GM12892 (cell line): ENCODE results near the gene AS3MT.
"Not testable (repeated sequence)": the region's sequence is repeated elsewhere in the genome, so short reads cannot be mapped to it uniquely, and the experiment has no call there.

ENCODE experiments used
- POLR2A ChIP-seq: IDR thresholded peaks from 2 replicates; pipeline ENCODE4 v1.6.1; 2011; ENCODE audit warnings: low read depth, low read length, control low read depth
- TAF1 ChIP-seq: IDR thresholded peaks from 2 replicates; pipeline ENCODE4 v1.6.1; 2011; ENCODE audit warnings: low read depth, mild to moderate bottlenecking, control low read depth, low read length, borderline replicate concordance

DNA sequence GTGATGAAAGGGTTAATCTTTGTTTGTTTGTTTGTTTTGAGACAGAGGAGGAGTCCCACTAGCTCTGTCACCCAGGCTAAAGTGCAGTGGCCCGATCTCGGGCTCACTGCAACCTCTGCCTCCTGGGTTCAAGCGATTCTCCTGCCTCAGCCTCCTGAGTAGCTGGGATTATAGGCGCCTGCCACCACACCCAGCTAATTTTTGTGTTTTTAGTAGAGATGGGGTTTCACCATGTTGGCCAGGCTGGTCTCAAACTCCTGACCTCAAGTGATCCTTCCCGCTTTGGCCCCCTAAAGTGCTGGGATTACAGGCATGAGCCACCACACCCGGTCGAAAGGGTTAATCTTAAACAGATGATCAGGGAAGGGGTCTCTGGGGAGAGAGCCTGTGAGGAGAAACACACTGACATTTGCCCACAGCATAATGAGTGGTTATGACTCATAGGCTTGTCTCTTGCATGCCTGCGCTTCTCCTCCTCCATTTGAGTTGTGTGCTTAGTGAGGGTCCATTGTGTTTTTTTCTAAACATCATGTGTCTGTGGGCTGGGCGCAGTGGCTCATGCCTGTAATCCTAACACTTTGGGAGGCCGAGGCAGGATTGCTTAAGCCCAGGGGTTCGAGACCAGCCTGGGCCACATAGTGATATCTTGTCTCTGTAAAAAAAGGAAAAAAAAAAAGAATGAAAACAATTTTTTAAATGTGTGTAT, 13.4 kb upstream of the AS3MT start:
- not testable (repeated sequence) for TF ChIP-seq TAF1, POLR2A
